BJ (cell line): ENCODE results near the gene NRCAM. TPM values are rescaled to one million over a fixed set of nuclear protein-coding genes. Genes with fewer than 3 reads are reported as not detected.

Experiments used
- CTCF ChIA-PET: fragments of 350-600 bp; formaldehyde crosslinking; extraction: SDS; loops from one replicate; lab custom pipeline; 2021; ENCODE audit warnings: antibody characterized with exemption, inconsistent platforms; lab: Yijun Ruan, JAX
- POLR2A ChIA-PET: fragments of 300-600 bp; sonication (Branson Sonifier 250); formaldehyde crosslinking; extraction: SDS; loops from one replicate; lab custom pipeline; 2021; ENCODE audit warnings: antibody characterized with exemption; lab: Charles Lee
- DNase-seq: peaks from one replicate; pipeline ENCODE4 v3.0.0-alpha.2; 2011; ENCODE audit warnings: low read depth
- H3K27me3 ChIP-seq: 2 replicates; pipeline ENCODE4 v1.6.0; 2011; ENCODE audit warnings: low read length; ENCODE audit not compliant: control insufficient read depth, insufficient read depth
- H3K36me3 ChIP-seq: 2 replicates; pipeline ENCODE4 v1.5.1; 2011; ENCODE audit warnings: low read length; ENCODE audit not compliant: control insufficient read depth, insufficient read depth
- H3K4me3 ChIP-seq: 2 replicates; pipeline ENCODE4 v1.5.1; 2011; ENCODE audit warnings: low read depth, mild to moderate bottlenecking, control low read depth, low read length
- CTCF ChIP-seq: IDR thresholded peaks from 2 replicates; pipeline ENCODE4 v1.5.1; 2011; ENCODE audit warnings: low read depth, mild to moderate bottlenecking, control low read depth, inconsistent platforms, low read length, moderate library complexity; ENCODE audit not compliant: insufficient read depth
- polyA plus RNA-seq: library from polyadenylated mRNA; depleted of rRNA; stranded (reverse); fragments of >200 nt; gene quantifications from 2 replicates; pipeline ENCODE4 v1.2.3, GENCODE V29; 2011

NRCAM gene
- polyA plus RNA-seq, 1 experiment, result 1.1 TPM

GRCh38 chr7:108299251-108299973 lies 156.8 kb downstream of the NRCAM start:
- ChIA-PET POLR2A (no interaction called here), CTCF (no interaction called here)
- Histone ChIP-seq H3K36me3 (no peaks in the 10 kb centered on the region), H3K4me3 (no peak overlapping the region), H3K27me3 (no peaks in the 10 kb centered on the region)
- no peak for TF ChIP-seq CTCF
- DNase-seq, result peak; percentile 2

GRCh38 chr7:108296911-108297310 lies 159.3 kb downstream of the NRCAM start:
- DNase-seq, result no peak
- Histone ChIP-seq H3K27me3 (no peaks in the 10 kb centered on the region), H3K4me3 (no peak overlapping the region), H3K36me3 (no peaks in the 10 kb centered on the region)
- ChIA-PET POLR2A (no interaction called here), CTCF (interaction anchor here (0.7 kb wide), 1 partner anchor 117 kb away, joined by 3 read pairs; no protein-coding TSS in a partner anchor)
- TF ChIP-seq CTCF, result no peak

GRCh38 chr7:108294595-108294994 lies 161.6 kb downstream of the NRCAM start:
- ChIA-PET POLR2A (no interaction called here), CTCF (no interaction called here)
- H3K36me3 ChIP-seq, result no peaks in the 10 kb centered on the region
- no peak for TF ChIP-seq CTCF
- H3K27me3 ChIP-seq, result no peaks in the 10 kb centered on the region
- no peak overlapping the region for H3K4me3 ChIP-seq
- DNase-seq, result no peak

- DNase-seq, result no peak
- Histone ChIP-seq H3K27me3 (no peaks in the 10 kb centered on the region), H3K4me3 (no peak overlapping the region), H3K36me3 (no peaks in the 10 kb centered on the region)
- no peak for TF ChIP-seq CTCF
- ChIA-PET POLR2A (no interaction called here), CTCF (interaction anchor here (1.5 to 2.2 kb wide), 2 partner anchors 8 to 13 kb away, joined by 4 read pairs; no protein-coding TSS in a partner anchor)
These were observed 163.1 kb downstream of the NRCAM start for GRCh38 chr7:108293149-108293612.

- ChIA-PET POLR2A (no interaction called here), CTCF (interaction anchor here (1.5 to 2.2 kb wide), 2 partner anchors 9 to 12 kb away, joined by 4 read pairs; no protein-coding TSS in a partner anchor)
- no peak for TF ChIP-seq CTCF
- no peaks in the 10 kb centered on the region for H3K27me3 ChIP-seq
- DNase-seq, result no peak
- no peaks in the 10 kb centered on the region for H3K36me3 ChIP-seq
- H3K4me3 ChIP-seq, result no peak overlapping the region
These were observed 163.7 kb downstream of the NRCAM start for GRCh38 chr7:108292541-108292940.
